Activated CD4-positive, alpha-beta T cell treated with anti-CD3 and anti-CD28 coated beads, Interleukin-10, Interleukin-2, amounts not matched to agents 100 ng/mL and 50 ng/mL, durations not matched to agents 16 hours and 8 hours (primary cell): Measurements from ENCODE around the gene CUZD1.

ENCODE experiments used
- DNase-seq: peaks from one replicate; pipeline ENCODE4 v3.0.0-alpha.2; 2020

CUZD1 gene

DNA sequence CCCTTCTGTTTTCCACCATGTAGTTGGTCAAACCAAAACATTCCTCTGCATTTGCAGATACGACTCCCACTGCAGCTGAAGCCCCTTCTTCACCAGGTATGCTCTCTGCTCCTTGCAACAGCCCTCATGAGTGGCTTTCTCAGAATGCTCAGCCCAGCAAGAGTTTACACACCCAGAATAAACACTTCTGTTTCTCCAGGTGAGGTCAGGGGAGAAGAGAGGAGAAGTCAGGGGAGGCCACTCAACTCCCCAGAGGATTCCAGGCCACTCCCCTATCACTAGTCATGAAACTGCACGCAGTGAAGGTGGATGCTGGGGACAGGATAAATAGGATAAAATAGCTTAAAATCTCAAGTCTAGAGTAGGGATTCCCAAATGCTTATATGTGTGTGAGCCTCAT, 31.2 kb downstream of the CUZD1 start:
- DNase-seq = no peak

DNA sequence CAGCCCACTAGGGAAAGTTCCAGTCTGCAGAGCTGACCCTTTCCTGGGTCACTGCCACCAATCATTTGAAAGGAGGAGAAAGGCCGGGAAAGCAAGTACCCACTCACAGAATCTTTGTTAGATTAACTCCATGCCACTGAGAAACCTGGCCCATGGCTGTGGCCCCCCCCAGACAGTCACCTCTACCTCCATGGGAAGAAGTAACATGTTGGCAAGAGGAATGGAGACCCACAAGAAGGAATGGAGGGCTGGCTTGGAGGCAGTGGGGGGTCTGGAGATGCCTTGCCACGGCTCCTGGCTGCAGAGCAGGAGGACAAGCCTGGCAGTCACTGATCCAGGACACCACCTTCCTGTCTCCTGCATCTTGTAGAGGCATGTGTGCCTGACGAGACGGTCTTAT, 32.9 kb downstream of the CUZD1 start:
- DNase-seq = no peak

DNA sequence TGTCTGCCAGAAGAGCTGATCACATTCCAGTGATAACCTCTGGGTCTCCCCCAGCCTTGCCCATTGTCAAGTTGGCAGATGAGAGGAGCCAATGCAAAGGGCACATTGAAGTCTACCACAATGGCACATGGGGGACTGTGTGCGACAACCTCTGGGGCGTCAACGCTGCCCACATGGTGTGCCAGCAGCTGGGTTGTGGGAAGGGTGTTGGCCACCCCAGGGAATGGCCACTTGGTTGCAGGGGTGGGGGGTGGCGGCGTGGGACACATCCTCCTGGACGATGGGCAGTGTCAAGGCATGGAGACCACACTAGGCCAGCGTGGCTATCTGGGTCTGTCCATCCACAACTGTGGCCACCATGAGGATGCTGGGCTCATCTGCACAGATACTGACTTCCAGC, 43.4 kb downstream of the CUZD1 start:
- no peak for DNase-seq

DNA sequence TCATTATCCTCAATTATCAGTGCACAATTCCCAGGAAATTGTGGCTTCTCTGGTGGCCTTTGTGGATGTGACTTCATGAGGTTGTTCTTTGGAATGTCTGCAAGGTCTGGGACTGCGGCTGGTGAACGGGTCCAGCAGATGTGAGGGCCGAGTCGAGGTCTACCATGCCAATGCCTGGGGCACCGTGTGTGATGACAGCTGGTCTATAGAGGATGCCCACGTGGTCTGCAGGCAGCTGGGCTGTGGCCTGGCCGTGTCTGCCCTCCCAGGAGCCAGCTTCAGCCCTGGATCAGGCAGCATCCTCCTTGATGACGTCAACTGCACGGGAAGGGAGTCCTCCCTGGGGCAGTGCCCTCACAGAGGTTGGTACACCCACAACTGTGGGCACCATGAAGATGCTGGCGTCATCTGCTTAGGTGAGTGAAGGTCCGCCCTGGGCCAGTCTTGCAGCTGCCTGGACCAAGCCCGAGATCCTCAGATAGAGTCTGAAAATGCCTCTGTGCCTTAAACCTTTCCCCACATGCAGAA, 46.9 kb downstream of the CUZD1 start:
- no peak for DNase-seq

DNA sequence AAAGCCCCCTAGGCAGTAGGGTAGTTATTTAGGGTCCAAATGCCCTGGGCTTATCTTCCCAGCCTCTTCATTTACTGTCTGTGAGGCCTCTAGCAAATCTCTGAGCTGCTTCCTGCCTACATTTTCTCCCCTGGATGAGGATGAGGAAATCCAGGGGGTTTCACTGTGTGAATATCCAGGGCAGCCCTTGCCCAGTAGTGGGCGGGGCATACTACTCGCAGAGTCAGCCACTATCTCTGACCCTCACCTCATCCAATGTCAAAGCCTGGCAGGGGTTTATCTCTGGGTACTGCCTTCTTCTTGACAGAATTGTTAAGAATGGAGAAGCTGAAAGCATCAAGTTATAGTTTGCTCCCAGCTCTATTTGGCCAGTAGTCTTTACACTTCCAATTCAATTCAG, 48.9 kb downstream of the CUZD1 start:
- DNase-seq = no peak

DNA sequence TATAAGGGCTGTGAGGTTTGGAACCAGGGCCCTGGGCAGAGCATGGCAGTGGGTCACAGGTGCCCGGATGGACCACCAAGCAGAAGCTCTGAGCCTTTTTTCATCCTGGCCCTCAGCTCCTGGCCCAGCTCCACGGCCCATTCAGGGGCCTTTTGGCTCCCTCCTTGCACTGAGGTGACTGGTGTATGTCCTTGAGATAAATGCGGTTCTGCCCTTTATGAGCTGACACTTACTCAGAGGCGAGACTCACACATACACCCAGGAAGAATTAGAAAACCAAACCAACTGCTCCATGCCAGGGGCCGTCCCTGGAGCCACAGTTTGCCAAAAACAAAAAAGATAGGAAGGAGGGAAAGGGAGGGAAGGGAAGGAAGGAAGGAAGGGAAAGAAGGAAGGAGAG, 49.7 kb downstream of the CUZD1 start:
- DNase-seq = no peak

DNA sequence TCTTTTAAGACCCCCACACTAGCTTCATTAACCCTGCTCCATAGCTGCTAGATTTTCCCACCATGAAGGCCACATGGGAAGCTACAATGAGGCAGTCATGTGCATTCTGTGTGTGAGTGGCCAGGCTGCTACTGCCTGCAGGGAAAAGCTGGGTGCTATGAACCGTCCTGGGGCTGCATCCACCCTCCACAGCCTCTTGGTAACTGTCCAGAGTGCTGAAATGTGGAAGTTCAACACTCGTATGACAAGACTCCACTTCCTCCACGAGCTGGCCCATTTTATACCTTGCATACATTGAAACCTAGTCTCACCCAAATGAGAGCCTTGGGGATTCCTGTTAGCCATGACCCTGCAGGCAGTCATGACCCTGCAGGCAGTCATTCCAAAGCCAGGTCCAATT, 59.4 kb downstream of the CUZD1 start:
- peak; percentile 3 for DNase-seq

DNA sequence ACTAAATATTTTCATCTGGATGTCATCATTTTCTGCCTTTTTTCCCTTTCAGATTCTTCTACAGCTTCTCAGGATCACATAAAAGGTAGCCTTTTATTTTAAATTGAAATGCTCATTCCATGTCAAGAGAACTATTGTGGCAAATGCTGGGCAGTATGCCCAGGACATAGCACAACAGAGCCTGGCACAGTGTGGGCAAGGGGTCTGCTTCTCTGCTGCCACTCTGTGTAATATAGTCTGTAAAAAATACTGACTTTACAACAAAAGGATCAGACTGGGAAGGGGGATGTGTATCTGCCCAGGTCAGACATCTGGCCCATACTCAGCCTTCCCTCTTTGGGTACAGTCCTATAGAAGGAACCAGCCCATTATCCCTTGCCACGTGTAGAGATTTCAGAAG, 62.7 kb downstream of the CUZD1 start:
- DNase-seq = no peak
